K562 (cell line): ENCODE measurements around the gene FZD10.

ENCODE experiments used
- BHLHE40 ChIP-seq: IDR thresholded peaks from 2 replicates; pipeline ENCODE4 v1.6.1; 2011; ENCODE audit warnings: low read length, improper control_type of control experiment
- BRCA1 ChIP-seq, 2 experiments: fragments of 450-650 bp in 1 of 2; sonication (generic) in 1 of 2; formaldehyde crosslinking in 1 of 2; IDR thresholded peaks; 2 replicates each; pipeline versions ENCODE4 v1.5.0 to v1.6.1; 2017 to 2020; ENCODE audit warnings: mild to moderate bottlenecking in 1 of 2, missing genetic modification reagents in 1 of 2
- PCBP2 ChIP-seq: fragments of 200-400 bp; formaldehyde crosslinking; IDR thresholded peaks from 2 replicates; pipeline ENCODE4 v1.6.1; 2018; ENCODE audit warnings: low read length, low read depth, mild to moderate bottlenecking, moderate library complexity; ENCODE audit not compliant: poor library complexity, severe bottlenecking
- POLR2AphosphoS5 ChIP-seq: IDR thresholded peaks from 2 replicates; pipeline ENCODE4 v1.6.1; 2011; ENCODE audit warnings: mild to moderate bottlenecking, low read depth, low read length, moderate library complexity; ENCODE audit not compliant: control insufficient read depth, insufficient read depth
- RCOR1 ChIP-seq, 2 experiments: IDR thresholded peaks; 2 replicates each; pipeline ENCODE4 v1.6.1; 2012; ENCODE audit warnings: low read depth in 2 of 2, low read length in 2 of 2, borderline replicate concordance in 1 of 2, improper control_type of control experiment in 1 of 2
- SP2 ChIP-seq: IDR thresholded peaks from 2 replicates; pipeline ENCODE4 v1.6.1; 2011; ENCODE audit warnings: mild to moderate bottlenecking, low read depth, low read length, moderate library complexity; ENCODE audit not compliant: poor library complexity, severe bottlenecking; ENCODE audit errors: extremely low read depth
- SRSF7 ChIP-seq: fragments of 200-400 bp; formaldehyde crosslinking; optimal IDR thresholded peaks from 2 replicates; pipeline ENCODE3; 2017; ENCODE audit warnings: mild to moderate bottlenecking, low read depth, low read length
- ZKSCAN8 ChIP-seq: fragments of 200-800 bp; sonication (Bioruptor generic); IDR thresholded peaks from 2 replicates; pipeline ENCODE4 v1.6.1; 2016; ENCODE audit warnings: missing genetic modification characterization, missing compliant biosample characterization
- ZNF354B ChIP-seq: fragments of 250-450 bp; sonication (Bioruptor Pico); IDR thresholded peaks from 2 replicates; pipeline ENCODE4 v1.4.0; 2020
- ZNF398 ChIP-seq: fragments of 250-450 bp; sonication (Bioruptor Pico); IDR thresholded peaks from 2 replicates; pipeline ENCODE4 v1.8.0; 2021; ENCODE audit warnings: moderate library complexity, mild to moderate bottlenecking, inconsistent platforms
- ZZZ3 ChIP-seq: fragments of 450-650 bp; IDR thresholded peaks from 2 replicates; pipeline ENCODE4 v1.6.1; 2016; ENCODE audit warnings: antibody characterized with exemption, mild to moderate bottlenecking, moderate library complexity

- TF ChIP-seq BRCA1 (IDR thresholded peaks at IDR 0.05) (no peak), BRCA1 (CRISPR knock-in tag; IDR thresholded peaks at IDR 0.05) (no peak), POLR2AphosphoS5 (no peak), ZKSCAN8 (CRISPR knock-in tag) (no peak), PCBP2 (no peak), SP2 (no peak), BHLHE40 (no peak), RCOR1 (IDR thresholded peaks at IDR 0.05; ENCODE audit: borderline replicate concordance in 1 of 2, low read depth in 2 of 2, low read length in 2 of 2) (no peak), ZNF354B (CRISPR knock-in tag) (no peak), ZZZ3 (no peak), ZNF398 (no peak), SRSF7 (no peak)
Measured at GRCh38 chr12:130160306-130160705, 2.0 kb upstream of the FZD10 start.
